Stimulated activated memory B cell treated with anti-CD40 and anti-IgM and Interleukin-4, amounts not matched to agents 10 μg/mL and 1 μg/mL and 100 μg/mL, for 72 hours (primary cell): ENCODE measurements around the gene AGRP.
A peak's percentile ranks its signal among the peaks of the same experiment; 100 is the strongest.

ENCODE experiments used
- ATAC-seq: fragments of 150-1000 bp; cut with Tn5 transposase; 2 replicates; pipeline ENCODE4 v1.10.0; 2021
- H3K27ac Mint-ChIP-seq: one replicate; pipeline ENCODE4 v1.8.0; 2022; ENCODE audit warnings: mild to moderate bottlenecking, mixed read lengths
- H3K27me3 Mint-ChIP-seq: one replicate; pipeline ENCODE4 v1.8.0; 2022; ENCODE audit warnings: mixed read lengths
- H3K36me3 Mint-ChIP-seq: one replicate; pipeline ENCODE4 v1.8.0; 2022; ENCODE audit warnings: mixed read lengths
- H3K4me1 Mint-ChIP-seq: one replicate; pipeline ENCODE4 v1.8.0; 2022; ENCODE audit warnings: mixed read lengths
- H3K4me3 Mint-ChIP-seq: one replicate; pipeline ENCODE4 v1.8.0; 2022; ENCODE audit warnings: mild to moderate bottlenecking, moderate library complexity, mixed read lengths
- H3K9me3 Mint-ChIP-seq: one replicate; pipeline ENCODE4 v1.8.0; 2022; ENCODE audit warnings: mixed read lengths

The AGRP gene

GRCh38 chr16:67460168-67460567 lies 23.2 kb downstream of the AGRP start:
- ATAC-seq: no peak
- Mint-ChIP-seq H3K4me1 (peaks cover 72% of the 10 kb centered on the region), H3K4me3 (no peak overlapping the region), H3K36me3 (peaks cover 16% of the 10 kb centered on the region), H3K9me3 (no peaks in the 10 kb centered on the region), H3K27ac (no peak overlapping the region), H3K27me3 (no peaks in the 10 kb centered on the region)

GRCh38 chr16:67459861-67460150 lies 23.5 kb downstream of the AGRP start:
- Mint-ChIP-seq H3K4me1 (peaks cover 72% of the 10 kb centered on the region), H3K36me3 (peaks cover 20% of the 10 kb centered on the region), H3K4me3 (no peak overlapping the region), H3K27ac (no peak overlapping the region), H3K9me3 (no peaks in the 10 kb centered on the region), H3K27me3 (no peaks in the 10 kb centered on the region)
- ATAC-seq: no peak

GRCh38 chr16:67459066-67459860 lies 24.1 kb downstream of the AGRP start:
- no peak overlapping the region for H3K4me3 Mint-ChIP-seq
- no peaks in the 10 kb centered on the region for H3K27me3 Mint-ChIP-seq
- no peak for ATAC-seq
- no peak overlapping the region for H3K27ac Mint-ChIP-seq
- H3K36me3 Mint-ChIP-seq: peaks cover 23% of the 10 kb centered on the region
- H3K4me1 Mint-ChIP-seq: peaks cover 72% of the 10 kb centered on the region
- no peaks in the 10 kb centered on the region for H3K9me3 Mint-ChIP-seq

GRCh38 chr16:67458121-67458641 lies 25.2 kb downstream of the AGRP start:
- Mint-ChIP-seq H3K27ac (no peak overlapping the region), H3K27me3 (no peaks in the 10 kb centered on the region), H3K4me1 (peaks cover 73% of the 10 kb centered on the region), H3K36me3 (peaks cover 31% of the 10 kb centered on the region), H3K4me3 (no peak overlapping the region), H3K9me3 (no peaks in the 10 kb centered on the region)
- ATAC-seq: no peak

GRCh38 chr16:67457611-67458010 lies 25.7 kb downstream of the AGRP start:
- peaks cover 37% of the 10 kb centered on the region for H3K36me3 Mint-ChIP-seq
- no peak for ATAC-seq
- peaks cover 70% of the 10 kb centered on the region for H3K4me1 Mint-ChIP-seq
- H3K27ac Mint-ChIP-seq: peak overlapping the region; percentile 13
- no peak overlapping the region for H3K4me3 Mint-ChIP-seq
- H3K27me3 Mint-ChIP-seq: no peaks in the 10 kb centered on the region
- no peaks in the 10 kb centered on the region for H3K9me3 Mint-ChIP-seq

- Mint-ChIP-seq H3K4me3 (no peak overlapping the region), H3K27me3 (no peaks in the 10 kb centered on the region), H3K27ac (peak overlapping the region; percentile 13), H3K36me3 (peaks cover 40% of the 10 kb centered on the region), H3K4me1 (peaks cover 62% of the 10 kb centered on the region), H3K9me3 (no peaks in the 10 kb centered on the region)
- ATAC-seq: no peak
Observed at GRCh38 chr16:67456391-67457081, 26.8 kb downstream of the AGRP start.

GRCh38 chr16:67454852-67455251 lies 28.5 kb downstream of the AGRP start:
- Mint-ChIP-seq H3K27ac (no peak overlapping the region), H3K27me3 (no peaks in the 10 kb centered on the region), H3K36me3 (peaks cover 49% of the 10 kb centered on the region), H3K4me1 (peaks cover 68% of the 10 kb centered on the region), H3K4me3 (no peak overlapping the region), H3K9me3 (no peaks in the 10 kb centered on the region)
- ATAC-seq: no peak

- no peak overlapping the region for H3K4me3 Mint-ChIP-seq
- peaks cover 75% of the 10 kb centered on the region for H3K4me1 Mint-ChIP-seq
- ATAC-seq: no peak
- H3K27me3 Mint-ChIP-seq: no peaks in the 10 kb centered on the region
- H3K27ac Mint-ChIP-seq: no peak overlapping the region
- H3K9me3 Mint-ChIP-seq: no peaks in the 10 kb centered on the region
- H3K36me3 Mint-ChIP-seq: peaks cover 57% of the 10 kb centered on the region
Observed at GRCh38 chr16:67454104-67454503, 29.2 kb downstream of the AGRP start.

GRCh38 chr16:67451704-67452435 lies 31.5 kb downstream of the AGRP start:
- peaks cover 60% of the 10 kb centered on the region for H3K36me3 Mint-ChIP-seq
- H3K4me3 Mint-ChIP-seq: no peak overlapping the region
- H3K9me3 Mint-ChIP-seq: no peaks in the 10 kb centered on the region
- no peak for ATAC-seq
- H3K27ac Mint-ChIP-seq: no peak overlapping the region
- H3K27me3 Mint-ChIP-seq: no peaks in the 10 kb centered on the region
- peaks cover 62% of the 10 kb centered on the region for H3K4me1 Mint-ChIP-seq

- no peak for ATAC-seq
- no peaks in the 10 kb centered on the region for H3K9me3 Mint-ChIP-seq
- peaks cover 55% of the 10 kb centered on the region for H3K4me1 Mint-ChIP-seq
- peaks cover 60% of the 10 kb centered on the region for H3K36me3 Mint-ChIP-seq
- H3K27ac Mint-ChIP-seq: no peak overlapping the region
- H3K4me3 Mint-ChIP-seq: no peak overlapping the region
- no peaks in the 10 kb centered on the region for H3K27me3 Mint-ChIP-seq
Observed at GRCh38 chr16:67451061-67451703, 32.2 kb downstream of the AGRP start.

GRCh38 chr16:67449739-67450138 lies 33.6 kb downstream of the AGRP start:
- Mint-ChIP-seq H3K27ac (no peak overlapping the region), H3K27me3 (no peaks in the 10 kb centered on the region), H3K4me1 (peaks cover 43% of the 10 kb centered on the region), H3K4me3 (no peak overlapping the region), H3K36me3 (peaks cover 60% of the 10 kb centered on the region), H3K9me3 (no peaks in the 10 kb centered on the region)
- ATAC-seq: no peak

- H3K27ac Mint-ChIP-seq: no peak overlapping the region
- ATAC-seq: no peak
- H3K4me3 Mint-ChIP-seq: no peak overlapping the region
- no peaks in the 10 kb centered on the region for H3K9me3 Mint-ChIP-seq
- no peaks in the 10 kb centered on the region for H3K27me3 Mint-ChIP-seq
- peaks cover 59% of the 10 kb centered on the region for H3K36me3 Mint-ChIP-seq
- H3K4me1 Mint-ChIP-seq: peaks cover 41% of the 10 kb centered on the region
Observed at GRCh38 chr16:67449336-67449735, 34.0 kb downstream of the AGRP start.

GRCh38 chr16:67448580-67448979 lies 34.8 kb downstream of the AGRP start:
- Mint-ChIP-seq H3K4me3 (no peak overlapping the region), H3K4me1 (peaks cover 34% of the 10 kb centered on the region), H3K9me3 (no peaks in the 10 kb centered on the region)

GRCh38 chr16:67447508-67448076 lies 35.8 kb downstream of the AGRP start:
- Mint-ChIP-seq H3K4me3 (no peak overlapping the region), H3K27ac (no peak overlapping the region), H3K9me3 (no peaks in the 10 kb centered on the region), H3K27me3 (no peaks in the 10 kb centered on the region), H3K4me1 (peaks cover 28% of the 10 kb centered on the region), H3K36me3 (peaks cover 50% of the 10 kb centered on the region)
- ATAC-seq: peak; percentile 53

More at GRCh38 chr16:67448580-67448979, 34.8 kb downstream of the AGRP start:
- Mint-ChIP-seq H3K27ac (no peak overlapping the region), H3K27me3 (no peaks in the 10 kb centered on the region), H3K36me3 (peaks cover 54% of the 10 kb centered on the region)
- no peak for ATAC-seq
